ENCODE measurements around the gene ITGB5.
"Not testable (repeated sequence)": the region's sequence is repeated elsewhere in the genome, so short reads cannot be mapped to it uniquely, and the experiment has no call there.

The ITGB5 gene

GRCh38 chr3:124786511-124787241, 100.5 kb downstream of the ITGB5 start:
- DNase-seq, result no peak

- DNase-seq, result no peak
These were observed 101.2 kb downstream of the ITGB5 start for GRCh38 chr3:124785973-124786372.

- no peak for DNase-seq
These were observed 102.3 kb downstream of the ITGB5 start for GRCh38 chr3:124784686-124785382.

- DNase-seq, result no peak
These were observed 103.5 kb downstream of the ITGB5 start for GRCh38 chr3:124783696-124784095.

- DNase-seq, result not testable (repeated sequence)
These were observed 104.8 kb downstream of the ITGB5 start for GRCh38 chr3:124782377-124782712.

- DNase-seq, result no peak
These were observed 105.4 kb downstream of the ITGB5 start for GRCh38 chr3:124781476-124782376.

- DNase-seq, result no peak
These were observed 106.2 kb downstream of the ITGB5 start for GRCh38 chr3:124780761-124781475.

- DNase-seq, result no peak
These were observed 106.8 kb downstream of the ITGB5 start for GRCh38 chr3:124780356-124780755.

- DNase-seq, result no peak
These were observed 107.4 kb downstream of the ITGB5 start for GRCh38 chr3:124779751-124780191.

GRCh38 chr3:124779116-124779515, 108.0 kb downstream of the ITGB5 start:
- DNase-seq, result no peak

GRCh38 chr3:124777762-124778470, 109.2 kb downstream of the ITGB5 start:
- DNase-seq, result peak; percentile 34

GRCh38 chr3:124776856-124777255, 110.3 kb downstream of the ITGB5 start:
- no peak for DNase-seq

GRCh38 chr3:124775877-124776276, 111.3 kb downstream of the ITGB5 start:
- no peak for DNase-seq

GRCh38 chr3:124774841-124775402, 112.2 kb downstream of the ITGB5 start:
- no peak for DNase-seq

GRCh38 chr3:124774327-124774718, 112.8 kb downstream of the ITGB5 start:
- no peak for DNase-seq

- DNase-seq, result no peak
These were observed 113.5 kb downstream of the ITGB5 start for GRCh38 chr3:124773351-124774326.

- no peak for DNase-seq
These were observed 114.9 kb downstream of the ITGB5 start for GRCh38 chr3:124772081-124772831.

- DNase-seq, result no peak
These were observed 116.1 kb downstream of the ITGB5 start for GRCh38 chr3:124771083-124771445.

GRCh38 chr3:124770336-124771082, 116.7 kb downstream of the ITGB5 start:
- no peak for DNase-seq

Data from NCI-H2081 treated with DMSO at 0.1 percent for 48 hours (cell line).